K562 (cell line): ENCODE measurements around the gene DIS3L2. TPM values are rescaled to one million over a fixed set of nuclear protein-coding genes. Genes with fewer than 3 reads are reported as not detected.

ENCODE experiments used
- ATAC-seq: fragments of 200-7000 bp; cut with Tn5 transposase; 3 replicates; pipeline ENCODE4 v1.9.1; 2020; ENCODE audit warnings: moderate library complexity
- BruUV-seq: library from RNA; stranded (reverse); fragments of 400-500 nt; replicated peaks from 2 replicates; lab custom pipeline; 2021; lab: Mats Ljungman, UMichigan
- CTCF ChIA-PET: fragments of 300-600 bp; formaldehyde crosslinking; extraction: SDS; loops from one replicate; lab custom pipeline; 2021; ENCODE audit warnings: low intra/inter-chr PET ratio; lab: Yijun Ruan, JAX
- POLR2A ChIA-PET: fragments of 300-600, 350-650 bp; sonication (Branson Sonifier 250); formaldehyde crosslinking; extraction: SDS; loops from one replicate; lab custom pipeline; 2021; ENCODE audit warnings: antibody characterized with exemption, inconsistent platforms; lab: Yijun Ruan, JAX
- DNase-seq, 4 experiments: peaks; one replicate each; pipeline versions ENCODE4 v3.0.0 to v3.0.0-alpha.2; 2011 to 2018; ENCODE audit warnings: low spot score in 3 of 4, mixed read lengths in 3 of 4; ENCODE audit errors: extremely low read depth in 1 of 4
- FAIRE-seq: peaks from 2 replicates; lab custom pipeline; 2011; peaks lifted over from hg19 to GRCh38; lab: Jason Lieb, UNC
- H2AFZ ChIP-seq: 2 replicates; pipeline ENCODE4 v1.6.0; 2011; ENCODE audit warnings: low read depth, low read length, control low read depth, inconsistent platforms
- H3K27ac ChIP-seq: fragments of 200-600 bp; 3 replicates; pipeline ENCODE4 v1.8.0; 2011; ENCODE audit warnings: low read depth, mild to moderate bottlenecking, control low read depth, inconsistent platforms, low read length, moderate library complexity, mixed read lengths; ENCODE audit errors: extremely low read depth
- H3K27me3 ChIP-seq, 2 experiments: fragments of 300-600 bp in 1 of 2; 2 replicates in 1 of 2; 3 replicates in 1 of 2; pipeline versions ENCODE4 v1.6.0 to v1.8.0; 2011; ENCODE audit warnings: inconsistent platforms in 2 of 2, low read length in 2 of 2, mild to moderate bottlenecking in 1 of 2, mixed read lengths in 1 of 2, moderate library complexity in 1 of 2; ENCODE audit not compliant: control insufficient read depth in 2 of 2, insufficient read depth in 2 of 2
- H3K36me3 ChIP-seq: fragments of 300-600 bp; 3 replicates; pipeline ENCODE4 v1.8.0; 2011; ENCODE audit warnings: mild to moderate bottlenecking, low read length, inconsistent platforms; ENCODE audit not compliant: control insufficient read depth, insufficient read depth
- H3K4me1 ChIP-seq, 2 experiments: fragments of 200-600 bp in 1 of 2; replicated peaks in 1 of 2; 2 replicates in 1 of 2; 3 replicates in 1 of 2; pipeline versions ENCODE4 v1.5.1 to v1.8.0; 2011; ENCODE audit warnings: inconsistent platforms in 2 of 2, low read length in 2 of 2, mild to moderate bottlenecking in 1 of 2, mixed read lengths in 1 of 2, moderate library complexity in 1 of 2; ENCODE audit not compliant: control insufficient read depth in 2 of 2, insufficient read depth in 2 of 2
- H3K4me2 ChIP-seq: 2 replicates; pipeline ENCODE4 v1.6.1; 2011; ENCODE audit warnings: low read length, control low read depth, inconsistent platforms, mixed read lengths; ENCODE audit not compliant: insufficient read depth
- H3K4me3 ChIP-seq: fragments of 200-600 bp; sonication (generic), shearing (Covaris generic); 2 replicates; pipeline ENCODE4 v1.5.1; 2016; ENCODE audit warnings: control low read depth, inconsistent platforms
- H3K79me2 ChIP-seq: fragments of 200-600 bp; 3 replicates; pipeline ENCODE4 v1.8.0; 2011; ENCODE audit warnings: low read length, inconsistent platforms; ENCODE audit not compliant: control insufficient read depth, insufficient read depth
- H3K9ac ChIP-seq, 2 experiments: 2 replicates each; pipeline versions ENCODE4 v1.6.0 to v1.6.1; 2011; ENCODE audit warnings: low read depth in 2 of 2, low read length in 2 of 2, control low read depth in 1 of 2, inconsistent platforms in 1 of 2, mild to moderate bottlenecking in 1 of 2, mixed read lengths in 1 of 2; ENCODE audit not compliant: insufficient read depth in 1 of 2
- H3K9me1 ChIP-seq: one replicate; pipeline ENCODE4 v1.6.0; 2011; ENCODE audit warnings: inconsistent platforms, mild to moderate bottlenecking, low read length, moderate library complexity; ENCODE audit not compliant: control insufficient read depth, insufficient read depth
- H3K9me3 ChIP-seq: replicated peaks from 2 replicates; pipeline ENCODE4 v1.5.1; 2011; ENCODE audit warnings: low read depth, low read length, inconsistent platforms; ENCODE audit not compliant: control insufficient read depth, insufficient read depth
- H4K20me1 ChIP-seq: replicated peaks from 2 replicates; pipeline ENCODE4 v1.6.1; 2011; ENCODE audit warnings: low read length, inconsistent platforms, mixed read lengths; ENCODE audit not compliant: control insufficient read depth, insufficient read depth
- ARID1B ChIP-seq: fragments of 450-650 bp; IDR thresholded peaks from 2 replicates; pipeline ENCODE4 v1.6.1; 2016; ENCODE audit warnings: antibody characterized with exemption, mild to moderate bottlenecking, inconsistent platforms
- BDP1 ChIP-seq: IDR thresholded peaks from 3 replicates; pipeline ENCODE4 v1.6.1; 2011; ENCODE audit not compliant: insufficient read length, insufficient read depth
- CBFA2T3 ChIP-seq: fragments of 450-650 bp; IDR thresholded peaks from 2 replicates; pipeline ENCODE4 v1.6.1; 2017
- CCAR2 ChIP-seq: fragments of 200-400 bp; formaldehyde crosslinking; IDR thresholded peaks from 2 replicates; pipeline ENCODE4 v1.6.1; 2017; ENCODE audit warnings: mild to moderate bottlenecking, low read depth, low read length
- EZH2 ChIP-seq: IDR thresholded peaks from 2 replicates; pipeline ENCODE4 v1.6.1; 2012; ENCODE audit warnings: low read depth, mild to moderate bottlenecking, inconsistent platforms, low read length, borderline replicate concordance
- HEY1 ChIP-seq: fragments of 250-450 bp; sonication (Bioruptor Pico); IDR thresholded peaks from 2 replicates; pipeline ENCODE4 v1.5.0; 2020; ENCODE audit warnings: mild to moderate bottlenecking, moderate library complexity, borderline replicate concordance
- LCOR ChIP-seq: sonication (generic); formaldehyde crosslinking; IDR thresholded peaks from 2 replicates; pipeline ENCODE4 v1.8.0; 2022; ENCODE audit warnings: mild to moderate bottlenecking, missing genetic modification reagents
- NONO ChIP-seq, 2 experiments: fragments of 200-400 bp in 1 of 2; fragments of 450-650 bp in 1 of 2; formaldehyde crosslinking in 1 of 2; IDR thresholded peaks; 2 replicates each; pipeline ENCODE4 v1.6.1; 2017; ENCODE audit warnings: low read depth in 2 of 2, mild to moderate bottlenecking in 2 of 2, moderate library complexity in 2 of 2, low read length in 1 of 2
- RBM25 ChIP-seq: fragments of 200-400 bp; formaldehyde crosslinking; IDR thresholded peaks from 2 replicates; pipeline ENCODE4 v1.6.1; 2018; ENCODE audit warnings: low read length, low read depth, moderate library complexity; ENCODE audit not compliant: severe bottlenecking
- RFX1 ChIP-seq: fragments of 450-650 bp; IDR thresholded peaks from 2 replicates; pipeline ENCODE4 v1.6.1; 2016; ENCODE audit warnings: mild to moderate bottlenecking, moderate library complexity
- SNRNP70 ChIP-seq: fragments of 200-400 bp; formaldehyde crosslinking; optimal IDR thresholded peaks from 2 replicates; pipeline ENCODE3; 2017; ENCODE audit warnings: low read depth, low read length
- WGBS: fragments of 100-300 bp; shearing (Covaris generic); methylation state at CpG from one replicate; pipeline ENCODE4 v1.1.6; 2016; ENCODE audit warnings: low coverage, mixed read lengths; ENCODE audit not compliant: insufficient coverage; ENCODE audit errors: missing lambda C conversion rate; 5-methylcytosine and 5-hydroxymethylcytosine counted together
- in situ Hi-C: fragments of 300-500 bp; cut with MboI; formaldehyde crosslinking; loops from 4 replicates; pipeline ENCODE4 v1.15.0; 2018; ENCODE audit warnings: inconsistent platforms, mixed read lengths
- intact Hi-C: fragments of 100-400 bp; cut with micrococcal nuclease; formaldehyde crosslinking; loops from 2 replicates; pipeline ENCODE4 v1.14.2; 2022
- polyA plus RNA-seq, 8 experiments: library from polyadenylated mRNA; depleted of rRNA in 4 of 8; stranded (reverse) in 5 of 8; unstranded in 3 of 8; fragments of >200 nt; fragmentation: Nextera tagmentation in 2 of 8; fragmentation: Illumina TruSeq in 1 of 8; extraction: Ambion mirVana in 2 of 8; extraction: Trizol in 1 of 8; gene quantifications; 2 replicates each; pipeline versions ENCODE4 v1.2.1 to v1.2.3, GENCODE V29; 2011 to 2014; ENCODE audit warnings: inconsistent platforms in 1 of 8, missing spikeins in 1 of 8
- total RNA-seq, 7 experiments: library from RNA; depleted of rRNA in 6 of 7; stranded (reverse); fragments of >200 nt in 6 of 7; fragmentation: Illumina TruSeq in 2 of 7; extraction: Trizol in 2 of 7; gene quantifications; 2 replicates each; pipeline versions ENCODE4 v1.2.1 to v1.2.3, GENCODE V29; 2011 to 2021; ENCODE audit warnings: low replicate concordance in 1 of 7
- TF ChIP-seq, protein P1 (sequence below): sonication (generic); formaldehyde crosslinking; IDR thresholded peaks from 2 replicates; pipeline ENCODE4 v1.8.1; 2023; ENCODE audit warnings: mild to moderate bottlenecking, missing genetic modification reagents

The DIS3L2 gene
- total and polyA plus RNA-seq, 9 of the 15 experiments (the other 6 are each of a cell fraction or from before 2014, with no cell fraction given) = 1.5 to 19.2 (median 11.2) TPM

- no peak overlapping the region for H3K27ac ChIP-seq
- H4K20me1 ChIP-seq = no peaks in the 10 kb centered on the region
- no peak overlapping the region for H3K9ac ChIP-seq
- H3K79me2 ChIP-seq = no peaks in the 10 kb centered on the region
- H2AFZ ChIP-seq = no peak overlapping the region
- H3K36me3 ChIP-seq = no peaks in the 10 kb centered on the region
- intact Hi-C loops = loop anchor here (5.0 to 10.0 kb wide), 3 partner anchors 180 to 397 kb away; partner anchors contain the start of genes NPPC and PRSS56
- no peaks in the 10 kb centered on the region for H3K9me3 ChIP-seq
- POLR2A ChIA-PET = interaction anchor here (1.2 kb wide), 1 partner anchor 363 kb away, joined by 3 read pairs; the partner anchor contains the start of gene DIS3L2
- H3K4me1 ChIP-seq = peaks cover 8 to 26% of the 10 kb centered on the region in 2 experiments; a peak in 4 of 5 replicates
- TF ChIP-seq LCOR (CRISPR knock-in tag) (no peak), RFX1 (no peak), CCAR2 (no peak), EZH2 (no peak), CBFA2T3 (no peak), NONO (IDR thresholded peaks at IDR 0.05; ENCODE audit: low read depth in 2 of 2, low read length in 1 of 2) (no peak), SNRNP70 (no peak), RBM25 (no peak), ARID1B (no peak), BDP1 (no peak), HEY1 (CRISPR knock-in tag) (no peak)
- TF ChIP-seq, protein P1, sequence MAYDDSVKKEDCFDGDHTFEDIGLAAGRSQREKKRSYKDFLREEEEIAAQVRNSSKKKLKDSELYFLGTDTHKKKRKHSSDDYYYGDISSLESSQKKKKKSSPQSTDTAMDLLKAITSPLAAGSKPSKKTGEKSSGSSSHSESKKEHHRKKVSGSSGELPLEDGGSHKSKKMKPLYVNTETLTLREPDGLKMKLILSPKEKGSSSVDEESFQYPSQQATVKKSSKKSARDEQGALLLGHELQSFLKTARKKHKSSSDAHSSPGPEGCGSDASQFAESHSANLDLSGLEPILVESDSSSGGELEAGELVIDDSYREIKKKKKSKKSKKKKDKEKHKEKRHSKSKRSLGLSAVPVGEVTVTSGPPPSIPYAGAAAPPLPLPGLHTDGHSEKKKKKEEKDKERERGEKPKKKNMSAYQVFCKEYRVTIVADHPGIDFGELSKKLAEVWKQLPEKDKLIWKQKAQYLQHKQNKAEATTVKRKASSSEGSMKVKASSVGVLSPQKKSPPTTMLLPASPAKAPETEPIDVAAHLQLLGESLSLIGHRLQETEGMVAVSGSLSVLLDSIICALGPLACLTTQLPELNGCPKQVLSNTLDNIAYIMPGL (CRISPR knock-in tag) = no peak
- H3K4me2 ChIP-seq = no peak overlapping the region
- WGBS = 54% methylated on average over 4 of the region's 4 CpGs
- no peaks in the 10 kb centered on the region for H3K9me1 ChIP-seq
- DNase-seq = no peak
- no peak overlapping the region for H3K4me3 ChIP-seq
- FAIRE-seq = no peak
- no peaks in the 10 kb centered on the region for H3K27me3 ChIP-seq
- CTCF ChIA-PET = interaction anchor here (1.2 kb wide), 1 partner anchor 399 kb away, joined by 3 read pairs; no protein-coding TSS in a partner anchor
- in situ Hi-C loops = loop anchor here (5.0 kb wide), 2 partner anchors 113 to 417 kb away; no protein-coding TSS in a partner anchor
- BruUV-seq = no TSS peak
- ATAC-seq = no peak
Measured at GRCh38 chr2:232324778-232325177, 363.3 kb downstream of the DIS3L2 start.
